H9 (cell line): Measurements from ENCODE around the gene SH3GL3. TPM values are rescaled to one million over a fixed set of nuclear protein-coding genes. Genes with fewer than 3 reads are reported as not detected.

Experiments
- DNase-seq: peaks from one replicate; pipeline ENCODE4 v3.0.0-alpha.2; 2017
- H2AFZ ChIP-seq: one replicate; pipeline ENCODE4 v1.6.1; 2013; ENCODE audit warnings: mild to moderate bottlenecking, low read length, control low read depth, moderate library complexity
- H2AK5ac ChIP-seq: 2 replicates; pipeline ENCODE4 v1.6.1; 2013; ENCODE audit warnings: low read length, control low read depth, mixed read lengths; ENCODE audit not compliant: insufficient read length
- H2BK120ac ChIP-seq: one replicate; pipeline ENCODE4 v1.6.1; 2013; ENCODE audit warnings: low read depth, mild to moderate bottlenecking, low read length, control low read depth, inconsistent platforms; ENCODE audit not compliant: poor library complexity, severe bottlenecking
- H2BK12ac ChIP-seq: 2 replicates; pipeline ENCODE4 v1.6.1; 2013; ENCODE audit warnings: low read length, control low read depth, mixed read lengths, low read depth; ENCODE audit not compliant: insufficient read length
- H2BK15ac ChIP-seq: 2 replicates; pipeline ENCODE4 v1.6.1; 2013; ENCODE audit warnings: low read depth, low read length, control low read depth
- H2BK20ac ChIP-seq: one replicate; pipeline ENCODE4 v1.6.1; 2013; ENCODE audit warnings: low read depth, mild to moderate bottlenecking, low read length, control low read depth, inconsistent platforms; ENCODE audit not compliant: poor library complexity, severe bottlenecking
- H2BK5ac ChIP-seq: 2 replicates; pipeline ENCODE4 v1.6.1; 2013; ENCODE audit warnings: low read length, control low read depth, mixed read lengths; ENCODE audit not compliant: insufficient read length
- H3K14ac ChIP-seq: 2 replicates; pipeline ENCODE4 v1.6.1; 2013; ENCODE audit warnings: low read length, control low read depth; ENCODE audit not compliant: insufficient read depth
- H3K18ac ChIP-seq: 2 replicates; pipeline ENCODE4 v1.6.1; 2013; ENCODE audit warnings: low read depth, mild to moderate bottlenecking, mixed read lengths, low read length, control low read depth; ENCODE audit not compliant: insufficient read length
- H3K23ac ChIP-seq: 2 replicates; pipeline ENCODE4 v1.6.1; 2013; ENCODE audit warnings: low read length, control low read depth, mixed read lengths, low read depth; ENCODE audit not compliant: insufficient read length
- H3K23me2 ChIP-seq: 2 replicates; pipeline ENCODE4 v1.6.1; 2013; ENCODE audit warnings: low read depth, mild to moderate bottlenecking, mixed read lengths, low read length, control low read depth; ENCODE audit not compliant: insufficient read length, poor library complexity, severe bottlenecking
- H3K27ac ChIP-seq: 2 replicates; pipeline ENCODE4 v1.5.1; 2013; ENCODE audit warnings: low read length, control low read depth, mixed read lengths, low read depth; ENCODE audit not compliant: insufficient read length
- H3K27me3 ChIP-seq: 2 replicates; pipeline ENCODE4 v1.6.1; 2013; ENCODE audit warnings: low read length, control low read depth, inconsistent platforms; ENCODE audit not compliant: insufficient read depth
- H3K4ac ChIP-seq: 2 replicates; pipeline ENCODE4 v1.6.1; 2013; ENCODE audit warnings: low read depth, mild to moderate bottlenecking, control low read depth, inconsistent platforms, low read length, moderate library complexity
- H3K4me1 ChIP-seq: 2 replicates; pipeline ENCODE4 v1.6.1; 2013; ENCODE audit warnings: low read length, control low read depth, inconsistent platforms; ENCODE audit not compliant: insufficient read depth
- H3K4me2 ChIP-seq: 2 replicates; pipeline ENCODE4 v1.6.1; 2013; ENCODE audit warnings: low read length, control low read depth, mixed read lengths; ENCODE audit not compliant: insufficient read length, insufficient read depth
- H3K56ac ChIP-seq: 2 replicates; pipeline ENCODE4 v1.6.1; 2013; ENCODE audit warnings: low read depth, mild to moderate bottlenecking, mixed read lengths, low read length, control low read depth; ENCODE audit not compliant: insufficient read length
- H3K79me1 ChIP-seq: 2 replicates; pipeline ENCODE4 v1.6.1; 2013; ENCODE audit warnings: low read depth, mild to moderate bottlenecking, moderate library complexity, low read length, control low read depth, inconsistent platforms; ENCODE audit not compliant: insufficient read depth, poor library complexity, severe bottlenecking
- H3K79me2 ChIP-seq: 2 replicates; pipeline ENCODE4 v1.6.1; 2013; ENCODE audit warnings: low read length, control low read depth, inconsistent platforms; ENCODE audit not compliant: insufficient read depth
- H3K9ac ChIP-seq: 2 replicates; pipeline ENCODE4 v1.6.1; 2013; ENCODE audit warnings: low read length, control low read depth, mixed read lengths; ENCODE audit not compliant: insufficient read length; ENCODE audit errors: extremely low read depth
- H3K9me3 ChIP-seq: one replicate; pipeline ENCODE4 v1.6.1; 2013; ENCODE audit warnings: low read depth, low read length, inconsistent platforms; ENCODE audit not compliant: control insufficient read depth
- H3T11ph ChIP-seq: one replicate; pipeline ENCODE4 v1.6.1; 2013; ENCODE audit warnings: mild to moderate bottlenecking, low read length, control low read depth, inconsistent platforms
- H4K20me1 ChIP-seq: one replicate; pipeline ENCODE4 v1.6.1; 2013; ENCODE audit not compliant: control insufficient read depth, insufficient read length, insufficient read depth
- H4K5ac ChIP-seq: 2 replicates; pipeline ENCODE4 v1.6.1; 2013; ENCODE audit warnings: low read depth, mild to moderate bottlenecking, mixed read lengths, low read length, control low read depth; ENCODE audit not compliant: insufficient read length
- H4K8ac ChIP-seq: replicated peaks from 2 replicates; pipeline ENCODE4 v1.6.1; 2013; ENCODE audit warnings: low read length, control low read depth, mixed read lengths, low read depth; ENCODE audit not compliant: insufficient read length
- H4K91ac ChIP-seq: 2 replicates; pipeline ENCODE4 v1.6.1; 2013; ENCODE audit warnings: low read depth, mild to moderate bottlenecking, moderate library complexity, mixed read lengths, low read length, control low read depth; ENCODE audit not compliant: insufficient read length
- H3K27ac Mint-ChIP-seq, 3 experiments: 2 replicates in 2 of 3; 3 replicates in 1 of 3; pipeline ENCODE4 v1.8.0; 2020 to 2021; ENCODE audit warnings: mixed read lengths in 3 of 3, mild to moderate bottlenecking in 1 of 3, moderate library complexity in 1 of 3
- H3K27me3 Mint-ChIP-seq: 2 replicates; pipeline ENCODE4 v1.8.0; 2021; ENCODE audit warnings: low read depth, mild to moderate bottlenecking, moderate library complexity, mixed read lengths
- H3K36me3 Mint-ChIP-seq, 3 experiments: 2 replicates in 2 of 3; 3 replicates in 1 of 3; pipeline ENCODE4 v1.8.0; 2020 to 2021; ENCODE audit warnings: low read depth in 3 of 3, mixed read lengths in 3 of 3; ENCODE audit not compliant: insufficient read depth in 1 of 3
- H3K4me1 Mint-ChIP-seq, 2 experiments: 2 replicates each; pipeline ENCODE4 v1.8.0; 2020; ENCODE audit warnings: mixed read lengths in 2 of 2
- H3K4me3 Mint-ChIP-seq, 2 experiments: 2 replicates in 1 of 2; 3 replicates in 1 of 2; pipeline ENCODE4 v1.8.0; 2020 to 2021; ENCODE audit warnings: mild to moderate bottlenecking in 2 of 2, mixed read lengths in 2 of 2, moderate library complexity in 1 of 2
- H3K9me3 Mint-ChIP-seq, 2 experiments: 2 replicates in 1 of 2; 3 replicates in 1 of 2; pipeline ENCODE4 v1.8.0; 2020; ENCODE audit warnings: mild to moderate bottlenecking in 2 of 2, mixed read lengths in 2 of 2, moderate library complexity in 1 of 2
- WGBS: extraction: QIAGEN DNeasy Blood & Tissue Kit; methylation state at CpG from one replicate; pipeline ENCODE4 v1.1.7; 2013; ENCODE audit warnings: missing lambda C conversion rate, low lambda C conversion rate, mixed read lengths; ENCODE audit not compliant: insufficient read length; ENCODE audit errors: extremely low coverage; 5-methylcytosine and 5-hydroxymethylcytosine counted together
- total RNA-seq: library from RNA; stranded (reverse); gene quantifications from 2 replicates; pipeline ENCODE4 v1.2.1, GENCODE V29; 2021
- TF ChIP-seq, protein P1 (sequence below): fragments of 200-600 bp; sonication (generic); conservative IDR thresholded peaks from 3 replicates; pipeline ENCODE4 v1.8.0; 2021; ENCODE audit warnings: antibody characterized with exemption, mild to moderate bottlenecking

Gene SH3GL3
- total RNA-seq, 1 experiment from 2014 or later = 11.2 TPM

- Histone ChIP-seq H3T11ph (no peak overlapping the region), H4K20me1 (no peaks in the 10 kb centered on the region), H3K4me2 (no peak overlapping the region), H3K4me1 (no peaks in the 10 kb centered on the region), H4K8ac (no peak overlapping the region), H3K4ac (no peak overlapping the region), H3K56ac (no peak overlapping the region), H3K9ac (no peak overlapping the region), H3K79me1 (no peaks in the 10 kb centered on the region), H2BK12ac (no peak overlapping the region), H3K23ac (no peak overlapping the region), H3K79me2 (no peaks in the 10 kb centered on the region), H2BK5ac (no peak overlapping the region), H3K9me3 (no peaks in the 10 kb centered on the region), H3K23me2 (no peaks in the 10 kb centered on the region), H2BK20ac (no peak overlapping the region), H4K5ac (no peak overlapping the region), H2AFZ (no peak overlapping the region), H4K91ac (no peak overlapping the region), H3K27me3 (no peaks in the 10 kb centered on the region), H2BK15ac (no peak overlapping the region), H3K18ac (no peak overlapping the region), H2AK5ac (no peak overlapping the region), H3K27ac (no peak overlapping the region), H3K14ac (no peak overlapping the region; the same call in 1 of the 2 replicates), H2BK120ac (no peak overlapping the region)
- H3K4me3 Mint-ChIP-seq = no peak overlapping the region
- no peaks in the 10 kb centered on the region for H3K36me3 Mint-ChIP-seq
- H3K27me3 Mint-ChIP-seq = no peaks in the 10 kb centered on the region
- TF ChIP-seq, protein P1, sequence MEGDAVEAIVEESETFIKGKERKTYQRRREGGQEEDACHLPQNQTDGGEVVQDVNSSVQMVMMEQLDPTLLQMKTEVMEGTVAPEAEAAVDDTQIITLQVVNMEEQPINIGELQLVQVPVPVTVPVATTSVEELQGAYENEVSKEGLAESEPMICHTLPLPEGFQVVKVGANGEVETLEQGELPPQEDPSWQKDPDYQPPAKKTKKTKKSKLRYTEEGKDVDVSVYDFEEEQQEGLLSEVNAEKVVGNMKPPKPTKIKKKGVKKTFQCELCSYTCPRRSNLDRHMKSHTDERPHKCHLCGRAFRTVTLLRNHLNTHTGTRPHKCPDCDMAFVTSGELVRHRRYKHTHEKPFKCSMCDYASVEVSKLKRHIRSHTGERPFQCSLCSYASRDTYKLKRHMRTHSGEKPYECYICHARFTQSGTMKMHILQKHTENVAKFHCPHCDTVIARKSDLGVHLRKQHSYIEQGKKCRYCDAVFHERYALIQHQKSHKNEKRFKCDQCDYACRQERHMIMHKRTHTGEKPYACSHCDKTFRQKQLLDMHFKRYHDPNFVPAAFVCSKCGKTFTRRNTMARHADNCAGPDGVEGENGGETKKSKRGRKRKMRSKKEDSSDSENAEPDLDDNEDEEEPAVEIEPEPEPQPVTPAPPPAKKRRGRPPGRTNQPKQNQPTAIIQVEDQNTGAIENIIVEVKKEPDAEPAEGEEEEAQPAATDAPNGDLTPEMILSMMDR = no peak
- no peaks in the 10 kb centered on the region for H3K4me1 Mint-ChIP-seq
- H3K27ac Mint-ChIP-seq = no peak overlapping the region
- no peak for DNase-seq
- no CpG with 5 or more reads among the region's 9 CpGs for WGBS
- no peaks in the 10 kb centered on the region for H3K9me3 Mint-ChIP-seq
Measured at GRCh38 chr15:83610901-83611685, 164.0 kb downstream of the SH3GL3 start.
